Measurements from ENCODE around the gene RTN4RL1.
A peak's percentile ranks its signal among the peaks of the same experiment; 100 is the strongest.

Gene RTN4RL1, protein sequence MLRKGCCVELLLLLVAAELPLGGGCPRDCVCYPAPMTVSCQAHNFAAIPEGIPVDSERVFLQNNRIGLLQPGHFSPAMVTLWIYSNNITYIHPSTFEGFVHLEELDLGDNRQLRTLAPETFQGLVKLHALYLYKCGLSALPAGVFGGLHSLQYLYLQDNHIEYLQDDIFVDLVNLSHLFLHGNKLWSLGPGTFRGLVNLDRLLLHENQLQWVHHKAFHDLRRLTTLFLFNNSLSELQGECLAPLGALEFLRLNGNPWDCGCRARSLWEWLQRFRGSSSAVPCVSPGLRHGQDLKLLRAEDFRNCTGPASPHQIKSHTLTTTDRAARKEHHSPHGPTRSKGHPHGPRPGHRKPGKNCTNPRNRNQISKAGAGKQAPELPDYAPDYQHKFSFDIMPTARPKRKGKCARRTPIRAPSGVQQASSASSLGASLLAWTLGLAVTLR

GRCh38 chr17:2025220-2025621 is at the start of gene RTN4RL1:
Gene RTN4RL1 (minus strand): TSS chr17:2025334. CDS start chr17:2024865, 469 bp downstream.
- peak; percentile 73 for DNase-seq (ENCODE audit: low read depth, low spot score)

- DNase-seq (ENCODE audit: low read depth, low spot score): no peak
These were observed 49.8 kb upstream of the RTN4RL1 start for GRCh38 chr17:2074919-2075318.

- DNase-seq (ENCODE audit: low read depth, low spot score): peak; percentile 67
These were observed 46.5 kb upstream of the RTN4RL1 start for GRCh38 chr17:2071455-2072281.

DNA sequence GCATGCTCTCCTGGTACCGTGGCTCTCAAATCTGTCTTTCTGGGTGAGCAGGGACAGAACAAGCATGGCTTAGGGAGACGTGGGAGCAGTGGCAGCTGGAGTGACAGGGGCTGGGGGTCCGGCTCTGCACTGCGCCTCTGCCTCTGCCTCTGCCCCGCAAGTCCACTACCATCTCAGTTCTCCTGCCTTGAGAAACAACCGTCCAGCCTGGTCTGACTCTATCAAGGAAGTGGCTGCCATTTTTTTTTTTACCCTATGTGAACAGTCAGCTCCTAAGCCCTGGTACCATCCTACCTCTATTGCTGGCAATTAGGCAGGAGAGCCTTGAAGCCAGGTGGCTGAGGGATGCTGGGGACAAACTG is 45.9 kb upstream of the RTN4RL1 start:
- DNase-seq (ENCODE audit: low read depth, low spot score): no peak

- no peak for DNase-seq (ENCODE audit: low read depth, low spot score)
These were observed 45.3 kb upstream of the RTN4RL1 start for GRCh38 chr17:2070241-2071023.

DNA sequence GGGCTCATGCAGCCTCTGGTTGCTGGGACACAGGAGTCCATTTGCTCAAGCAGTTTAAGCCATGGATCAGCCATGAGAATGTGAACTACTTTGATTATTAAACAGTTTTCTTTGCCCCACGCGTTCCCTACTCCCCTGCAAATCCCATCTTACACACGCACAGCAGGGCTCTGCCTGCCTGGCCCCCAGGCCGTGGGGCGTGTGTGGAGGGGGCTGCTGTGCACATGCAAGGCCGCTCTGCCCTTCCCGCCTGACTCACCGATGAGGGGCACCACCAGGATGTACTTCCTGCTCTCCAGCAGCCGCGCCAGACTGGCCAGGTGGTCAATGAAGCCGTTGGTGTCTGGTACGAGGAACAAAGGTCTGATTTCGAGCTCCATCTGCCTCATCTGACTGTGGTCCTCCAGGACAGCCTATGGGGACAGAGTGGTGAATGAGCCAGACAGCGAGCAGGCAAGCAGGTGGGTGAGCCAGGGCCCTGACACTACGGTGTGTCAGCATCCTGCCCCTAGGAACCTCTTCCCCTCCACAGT is 43.5 kb upstream of the RTN4RL1 start:
- peak; percentile 80 for DNase-seq (ENCODE audit: low read depth, low spot score)

GRCh38 chr17:2068031-2068518 is 42.9 kb upstream of the RTN4RL1 start:
- peak; percentile 94 for DNase-seq (ENCODE audit: low read depth, low spot score)

GRCh38 chr17:2067608-2068024 is 42.5 kb upstream of the RTN4RL1 start:
- DNase-seq (ENCODE audit: low read depth, low spot score): peak; percentile 87

DNA sequence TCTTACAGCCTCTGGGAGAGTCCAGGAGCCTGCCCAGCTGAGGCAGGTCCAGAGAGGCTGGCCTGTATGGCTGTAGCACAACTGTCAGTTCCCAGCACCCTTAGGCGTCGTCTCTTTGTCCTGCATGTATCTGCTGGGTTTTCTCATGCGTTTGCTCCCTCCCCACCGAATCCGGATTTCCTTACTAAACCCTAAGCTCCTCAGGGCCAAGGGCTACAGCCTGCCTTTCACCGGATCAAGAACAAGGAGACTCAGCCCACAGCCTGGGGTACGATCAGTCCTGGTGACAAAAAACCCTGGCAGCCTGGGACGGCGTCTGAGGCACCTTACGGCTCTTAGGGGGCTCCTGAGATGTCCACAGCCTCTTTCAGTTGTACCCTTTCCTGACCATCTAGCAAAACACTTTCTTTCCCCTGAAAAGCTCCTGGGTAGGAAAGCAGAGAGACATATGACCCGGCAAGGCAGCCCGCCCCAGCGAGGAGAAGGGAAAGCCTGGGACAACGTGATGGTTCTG is 42.0 kb upstream of the RTN4RL1 start:
- DNase-seq (ENCODE audit: low read depth, low spot score): no peak

GRCh38 chr17:2065949-2066400 is 40.8 kb upstream of the RTN4RL1 start:
- no peak for DNase-seq (ENCODE audit: low read depth, low spot score)

- DNase-seq (ENCODE audit: low read depth, low spot score): peak; percentile 60
These were observed 40.0 kb upstream of the RTN4RL1 start for GRCh38 chr17:2064980-2065785.

GRCh38 chr17:2064520-2064971 is 39.4 kb upstream of the RTN4RL1 start:
- DNase-seq (ENCODE audit: low read depth, low spot score): no peak

GRCh38 chr17:2064147-2064489 is 39.0 kb upstream of the RTN4RL1 start:
- DNase-seq (ENCODE audit: low read depth, low spot score): no peak

DNA sequence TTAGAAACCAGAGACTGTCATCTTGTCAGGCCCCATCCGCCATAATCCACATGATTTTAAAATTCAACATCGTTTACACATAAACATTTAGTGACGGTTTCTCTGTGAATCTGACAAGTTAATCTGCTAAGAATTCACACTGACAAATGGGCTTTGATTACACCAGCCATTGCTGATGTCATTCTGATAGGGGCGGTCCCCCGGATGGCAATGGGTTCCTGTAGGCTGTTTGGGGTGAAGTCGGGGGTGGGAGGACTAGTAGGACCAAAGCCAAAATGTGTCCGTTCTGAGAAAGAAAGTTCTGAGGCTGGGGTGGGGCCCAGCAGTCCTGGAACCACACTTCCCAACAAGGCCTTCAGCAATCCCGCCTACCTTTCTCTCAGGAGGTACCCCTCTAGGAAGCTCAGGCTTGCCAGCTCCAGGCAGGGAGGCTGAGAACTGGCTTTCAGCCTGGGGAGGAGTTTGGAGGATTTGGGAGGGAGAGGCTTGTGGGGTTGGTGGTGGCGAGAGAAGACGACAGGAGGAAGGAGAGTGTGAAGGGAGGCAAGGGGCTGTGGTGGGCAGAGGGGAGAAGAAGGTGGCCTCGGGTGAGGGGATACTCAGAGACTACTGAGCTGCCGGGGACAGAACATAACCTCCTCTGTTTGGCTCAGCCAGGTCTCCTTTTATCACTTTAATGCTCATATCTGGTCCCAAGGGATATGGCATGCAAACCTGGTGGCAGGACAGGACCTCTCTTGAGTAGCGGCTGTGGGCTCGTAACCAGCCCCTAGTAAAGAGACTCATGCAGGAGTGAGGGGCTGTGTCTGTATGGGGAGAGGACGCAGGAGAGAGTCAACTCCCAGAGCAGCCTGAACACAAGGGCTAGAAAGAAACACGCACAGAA is 38.4 kb upstream of the RTN4RL1 start:
- no peak for DNase-seq (ENCODE audit: low read depth, low spot score)

DNA sequence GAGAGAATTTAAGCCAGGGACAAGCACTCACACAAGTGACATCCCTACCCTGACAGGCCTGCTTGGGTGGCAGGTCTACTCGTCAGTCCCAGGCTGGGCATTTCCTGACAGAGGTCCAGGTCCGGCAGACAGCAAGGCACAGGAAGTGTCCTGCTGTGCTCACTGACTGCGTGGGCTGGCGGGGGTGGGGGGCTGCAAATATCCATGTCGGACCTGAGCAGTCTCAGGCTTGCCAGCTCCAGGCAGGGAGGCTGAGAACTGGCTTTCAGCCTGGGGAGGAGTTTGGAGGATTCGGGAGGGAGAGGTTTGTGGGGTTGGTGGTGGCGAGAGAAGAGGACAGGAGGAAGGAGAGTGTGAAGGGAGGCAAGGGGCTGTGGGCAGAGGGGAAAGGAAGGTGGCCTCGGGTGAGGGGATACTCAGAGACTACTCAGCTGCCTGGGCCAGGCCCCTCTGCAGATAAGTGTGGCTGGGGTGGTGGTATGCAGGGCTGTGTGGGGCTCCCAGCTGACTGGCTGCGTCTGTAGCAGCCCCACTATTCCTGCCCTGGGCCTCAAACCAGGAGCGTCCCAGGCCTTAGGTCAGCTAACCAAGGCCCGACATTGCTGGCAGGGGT is 37.5 kb upstream of the RTN4RL1 start:
- peak; percentile 72 for DNase-seq (ENCODE audit: low read depth, low spot score)

- DNase-seq (ENCODE audit: low read depth, low spot score): no peak
These were observed 36.4 kb upstream of the RTN4RL1 start for GRCh38 chr17:2061441-2061958.

DNA sequence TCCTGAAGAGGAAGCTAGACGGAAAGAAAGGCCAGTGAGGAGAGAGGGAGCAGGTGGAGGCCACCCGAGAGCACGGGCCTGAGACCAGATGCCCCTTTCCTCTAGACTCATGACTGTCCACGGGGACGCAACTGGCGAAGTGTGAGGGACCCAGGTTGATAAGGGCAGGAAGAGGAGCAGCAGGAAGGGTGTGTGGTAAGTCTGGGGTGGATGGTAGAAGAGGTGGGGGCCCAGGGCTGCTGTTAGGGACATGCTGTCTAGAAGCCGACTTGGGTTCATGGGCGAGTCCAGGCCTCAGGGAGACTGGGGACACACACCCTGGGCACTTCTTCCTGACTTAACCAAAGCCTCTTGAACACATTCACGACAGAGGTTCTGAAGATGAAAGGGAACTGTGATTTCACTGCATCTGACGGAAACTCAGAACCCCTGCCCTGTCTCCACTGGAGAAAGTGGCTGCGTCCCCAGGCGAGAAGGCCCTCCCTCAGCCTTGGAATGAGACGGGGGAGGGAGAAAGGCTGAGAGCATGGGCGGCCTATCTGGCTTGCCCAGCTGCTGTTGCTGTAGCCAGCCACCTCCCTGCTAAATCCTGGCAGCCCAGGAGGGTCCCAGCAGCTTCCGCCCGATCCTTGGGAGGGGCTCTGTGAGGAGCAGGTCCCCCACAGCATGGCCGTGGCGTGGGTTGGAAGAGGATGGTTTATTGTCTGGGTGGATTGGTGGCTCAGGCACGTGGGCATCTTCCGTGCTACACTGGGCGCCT is 35.7 kb upstream of the RTN4RL1 start:
- no peak for DNase-seq (ENCODE audit: low read depth, low spot score)

GRCh38 chr17:2060385-2060658 is 35.2 kb upstream of the RTN4RL1 start:
- no peak for DNase-seq (ENCODE audit: low read depth, low spot score)

All from astrocyte of the hippocampus (primary cell).